HFFc6 (cell line): ENCODE results near the gene MICAL2. TPM values are rescaled to one million over a fixed set of nuclear protein-coding genes. Genes with fewer than 3 reads are reported as not detected.

Experiments used
- DNase-seq: peaks from one replicate; pipeline ENCODE4 v3.0.0-alpha.2; 2018
- H3K27ac Mint-ChIP-seq: 2 replicates; pipeline ENCODE4 v1.8.0; 2020; ENCODE audit warnings: mild to moderate bottlenecking, mixed read lengths
- H3K27me3 Mint-ChIP-seq: 2 replicates; pipeline ENCODE4 v1.8.0; 2021; ENCODE audit warnings: mild to moderate bottlenecking, moderate library complexity, mixed read lengths; ENCODE audit not compliant: insufficient read depth
- H3K36me3 Mint-ChIP-seq: 2 replicates; pipeline ENCODE4 v1.8.0; 2021; ENCODE audit warnings: low read depth, mixed read lengths
- H3K4me1 Mint-ChIP-seq: 2 replicates; pipeline ENCODE4 v1.8.0; 2020; ENCODE audit warnings: low read depth, mixed read lengths
- H3K4me3 Mint-ChIP-seq: 2 replicates; pipeline ENCODE4 v1.8.0; 2020; ENCODE audit warnings: mild to moderate bottlenecking, moderate library complexity, mixed read lengths
- H3K9me3 Mint-ChIP-seq: 2 replicates; pipeline ENCODE4 v1.8.0; 2020; ENCODE audit warnings: mild to moderate bottlenecking, mixed read lengths
- total RNA-seq, 6 experiments: library from RNA; stranded (reverse); fragmentation: NEBNext Ultra II Directional; extraction: Animal tissue kit (Norgen Biotek cat#: 25700); gene quantifications; 2 replicates in 1 of 6; 3 replicates in 5 of 6; pipeline ENCODE4 v1.2.3, GENCODE V29; 2021
- TF ChIP-seq, protein P1 (sequence below): fragments of 200-600 bp; sonication (generic); IDR thresholded peaks from 2 replicates; pipeline ENCODE4 v1.5.0; 2021; ENCODE audit warnings: antibody characterized with exemption, mild to moderate bottlenecking

The MICAL2 gene
- total RNA-seq, 6 experiments from 2014 or later, result 199 to 252 (median 233) TPM

DNA sequence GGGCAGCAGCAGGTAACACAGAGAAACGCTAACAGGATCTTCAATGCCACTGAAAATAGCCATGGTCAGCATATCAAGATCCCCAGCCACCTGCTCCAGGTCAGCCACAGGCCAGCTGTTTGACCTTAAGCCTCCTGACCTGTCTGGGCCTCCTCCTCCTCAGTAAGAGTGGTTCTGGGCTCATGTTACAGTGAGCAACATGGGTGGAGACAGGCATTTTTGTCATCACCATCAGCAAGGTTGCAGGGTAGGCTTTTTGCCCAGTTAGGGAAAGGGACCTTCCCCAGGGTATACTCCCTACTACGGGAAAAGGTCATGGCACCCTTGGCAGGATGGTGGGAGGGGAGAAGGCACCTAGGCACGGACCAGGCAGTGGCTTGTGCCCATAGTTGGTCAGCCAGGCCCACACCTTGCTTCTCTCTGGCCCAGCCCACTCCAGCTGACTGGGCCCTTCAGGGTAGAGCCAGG, 135.2 kb downstream of the MICAL2 start:
- no peaks in the 10 kb centered on the region for H3K9me3 Mint-ChIP-seq
- no peak overlapping the region; the same call in 1 of the 2 replicates for H3K27ac Mint-ChIP-seq
- DNase-seq, result no peak
- TF ChIP-seq, protein P1, sequence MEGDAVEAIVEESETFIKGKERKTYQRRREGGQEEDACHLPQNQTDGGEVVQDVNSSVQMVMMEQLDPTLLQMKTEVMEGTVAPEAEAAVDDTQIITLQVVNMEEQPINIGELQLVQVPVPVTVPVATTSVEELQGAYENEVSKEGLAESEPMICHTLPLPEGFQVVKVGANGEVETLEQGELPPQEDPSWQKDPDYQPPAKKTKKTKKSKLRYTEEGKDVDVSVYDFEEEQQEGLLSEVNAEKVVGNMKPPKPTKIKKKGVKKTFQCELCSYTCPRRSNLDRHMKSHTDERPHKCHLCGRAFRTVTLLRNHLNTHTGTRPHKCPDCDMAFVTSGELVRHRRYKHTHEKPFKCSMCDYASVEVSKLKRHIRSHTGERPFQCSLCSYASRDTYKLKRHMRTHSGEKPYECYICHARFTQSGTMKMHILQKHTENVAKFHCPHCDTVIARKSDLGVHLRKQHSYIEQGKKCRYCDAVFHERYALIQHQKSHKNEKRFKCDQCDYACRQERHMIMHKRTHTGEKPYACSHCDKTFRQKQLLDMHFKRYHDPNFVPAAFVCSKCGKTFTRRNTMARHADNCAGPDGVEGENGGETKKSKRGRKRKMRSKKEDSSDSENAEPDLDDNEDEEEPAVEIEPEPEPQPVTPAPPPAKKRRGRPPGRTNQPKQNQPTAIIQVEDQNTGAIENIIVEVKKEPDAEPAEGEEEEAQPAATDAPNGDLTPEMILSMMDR, result no peak
- H3K4me1 Mint-ChIP-seq, result peaks cover 27% of the 10 kb centered on the region
- no peak overlapping the region for H3K4me3 Mint-ChIP-seq
- peaks cover 61% of the 10 kb centered on the region for H3K36me3 Mint-ChIP-seq
- H3K27me3 Mint-ChIP-seq, result peaks cover 21% of the 10 kb centered on the region

GRCh38 chr11:12246147-12246546, 135.8 kb downstream of the MICAL2 start:
- Mint-ChIP-seq H3K4me3 (no peak overlapping the region), H3K36me3 (peaks cover 61% of the 10 kb centered on the region)
- TF ChIP-seq, protein P1, result no peak

DNA sequence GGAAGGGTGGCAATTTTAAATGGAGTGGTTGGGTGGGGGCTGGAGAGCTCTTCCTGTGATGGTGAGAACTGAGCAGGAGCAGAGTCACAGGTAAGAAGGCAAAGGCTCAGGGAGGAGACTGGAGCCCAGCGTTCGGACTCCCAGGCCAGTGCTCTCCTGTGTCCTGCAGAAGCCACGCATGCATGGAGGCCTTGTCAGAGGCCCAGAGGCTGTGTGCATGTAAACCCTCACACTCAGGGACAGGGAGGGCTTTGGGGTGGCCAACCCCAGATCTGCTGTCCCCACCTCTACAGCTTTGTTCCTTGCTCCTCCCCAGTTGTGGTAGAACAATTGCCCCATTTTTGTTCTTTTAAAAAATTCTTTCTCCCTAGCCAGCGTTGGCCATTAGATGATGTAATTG, 136.6 kb downstream of the MICAL2 start:
- DNase-seq, result no peak
- no peak overlapping the region for H3K4me3 Mint-ChIP-seq
- no peak overlapping the region for H3K27ac Mint-ChIP-seq
- TF ChIP-seq, protein P1, result no peak
- peaks cover 14% of the 10 kb centered on the region for H3K27me3 Mint-ChIP-seq
- peaks cover 27% of the 10 kb centered on the region for H3K4me1 Mint-ChIP-seq
- peaks cover 53% of the 10 kb centered on the region for H3K36me3 Mint-ChIP-seq
- H3K9me3 Mint-ChIP-seq, result no peaks in the 10 kb centered on the region

More at GRCh38 chr11:12246147-12246546, 135.8 kb downstream of the MICAL2 start:
- H3K9me3 Mint-ChIP-seq, result no peaks in the 10 kb centered on the region
- H3K4me1 Mint-ChIP-seq, result peaks cover 27% of the 10 kb centered on the region
- peaks cover 17% of the 10 kb centered on the region for H3K27me3 Mint-ChIP-seq
- no peak overlapping the region for H3K27ac Mint-ChIP-seq
- no peak for DNase-seq

- TF ChIP-seq, protein P1, result no peak
- peaks cover 47% of the 10 kb centered on the region for H3K36me3 Mint-ChIP-seq
- H3K4me3 Mint-ChIP-seq, result no peak overlapping the region; the same call in 1 of the 2 replicates
- H3K4me1 Mint-ChIP-seq, result peaks cover 24% of the 10 kb centered on the region
- no peak for DNase-seq
- no peaks in the 10 kb centered on the region for H3K9me3 Mint-ChIP-seq
- H3K27ac Mint-ChIP-seq, result peak overlapping the region; percentile 1; the same call in 1 of the 2 replicates
- peaks cover 14% of the 10 kb centered on the region for H3K27me3 Mint-ChIP-seq
Observed at GRCh38 chr11:12247543-12248254, 137.3 kb downstream of the MICAL2 start.

GRCh38 chr11:12248330-12248729, 137.9 kb downstream of the MICAL2 start:
- Mint-ChIP-seq H3K27ac (0 out of 2 replicates have a peak overlapping the region, but pooled peaks have one; percentile 1), H3K9me3 (no peaks in the 10 kb centered on the region), H3K4me1 (peaks cover 17% of the 10 kb centered on the region), H3K4me3 (no peak overlapping the region), H3K36me3 (peaks cover 40% of the 10 kb centered on the region), H3K27me3 (peaks cover 13% of the 10 kb centered on the region)
- TF ChIP-seq, protein P1, result no peak
- DNase-seq, result no peak
